K562 (cell line): ENCODE results near the gene DPY19L1.
"Not testable (repeated sequence)": the region's sequence is repeated elsewhere in the genome, so short reads cannot be mapped to it uniquely, and the experiment has no call there.

ENCODE experiments used
- ATF7 ChIP-seq: fragments of 450-650 bp; IDR thresholded peaks from 2 replicates; pipeline ENCODE4 v1.7.1; 2014; ENCODE audit warnings: mild to moderate bottlenecking, moderate library complexity
- CBX3 ChIP-seq, 2 experiments: IDR thresholded peaks; 1 replicate in 1 of 2; 2 replicates in 1 of 2; pipeline ENCODE4 v1.6.1; 2012; ENCODE audit warnings: inconsistent platforms in 2 of 2, low read length in 2 of 2, borderline replicate concordance in 1 of 2, control low read depth in 1 of 2
- CHD2 ChIP-seq: IDR thresholded peaks from 2 replicates; pipeline ENCODE4 v1.6.1; 2011; ENCODE audit warnings: low read depth, low read length
- CTCF ChIP-seq, 3 experiments: IDR thresholded peaks in 2 of 3; conservative IDR thresholded peaks in 1 of 3; 2 replicates each; pipeline ENCODE4 v1.5.1; 2011 to 2012; ENCODE audit warnings: low read length in 3 of 3, mild to moderate bottlenecking in 3 of 3, control low read depth in 2 of 3, improper control_type of control experiment in 1 of 3, inconsistent platforms in 1 of 3, low read depth in 1 of 3, mixed read lengths in 1 of 3, moderate library complexity in 1 of 3; ENCODE audit not compliant: insufficient read depth in 2 of 3
- DPF2 ChIP-seq: fragments of 450-650 bp; IDR thresholded peaks from 2 replicates; pipeline ENCODE4 v1.6.1; 2016
- ELF4 ChIP-seq: fragments of 450-650 bp; formaldehyde crosslinking; IDR thresholded peaks from 2 replicates; pipeline ENCODE4 v1.4.0; 2022; ENCODE audit warnings: missing genetic modification characterization
- FOXA1 ChIP-seq: fragments of 450-650 bp; IDR thresholded peaks from 2 replicates; pipeline ENCODE4 v1.6.1; 2016; ENCODE audit warnings: mild to moderate bottlenecking, borderline replicate concordance
- MXI1 ChIP-seq: IDR thresholded peaks from 2 replicates; pipeline ENCODE4 v1.6.1; 2011; ENCODE audit warnings: low read depth, mild to moderate bottlenecking, improper control_type of control experiment, low read length
- POLR2A ChIP-seq: fragments of 450-650 bp; conservative IDR thresholded peaks from 2 replicates; pipeline ENCODE4 v1.6.1; 2016
- SP1 ChIP-seq: sonication (generic); formaldehyde crosslinking; IDR thresholded peaks from 2 replicates; pipeline ENCODE4 v1.8.1; 2022; ENCODE audit warnings: mild to moderate bottlenecking, missing genetic modification reagents
- TAF9B ChIP-seq: fragments of 450-650 bp; IDR thresholded peaks from 2 replicates; pipeline ENCODE4 v1.6.1; 2018; ENCODE audit warnings: mild to moderate bottlenecking; ENCODE audit not compliant: partially characterized antibody
- TCF7L2 ChIP-seq: fragments of 150-350 bp; IDR thresholded peaks from 2 replicates; pipeline ENCODE4 v1.6.1; 2016; ENCODE audit warnings: low read depth, mild to moderate bottlenecking, low read length, moderate library complexity
- TF ChIP-seq, protein P1 (sequence below): sonication (generic); formaldehyde crosslinking; IDR thresholded peaks from 2 replicates; pipeline ENCODE4 v1.8.1; 2023; ENCODE audit warnings: missing genetic modification reagents, mild to moderate bottlenecking, borderline replicate concordance

- TF ChIP-seq MXI1; TCF7L2; TAF9B; DPF2; FOXA1; CHD2; POLR2A; CTCF (IDR thresholded peaks at IDR 0.05 in 2 of 3, conservative IDR thresholded peaks at IDR 0.05 in 1 of 3; ENCODE audit: insufficient read depth in 2 of 3, low read depth in 1 of 3, low read length in 3 of 3); ELF4 (CRISPR knock-in tag); SP1 (CRISPR knock-in tag); CBX3 (IDR thresholded peaks at IDR 0.05; ENCODE audit: borderline replicate concordance in 1 of 2, low read length in 2 of 2); ATF7: not testable (repeated sequence)
- TF ChIP-seq, protein P1, sequence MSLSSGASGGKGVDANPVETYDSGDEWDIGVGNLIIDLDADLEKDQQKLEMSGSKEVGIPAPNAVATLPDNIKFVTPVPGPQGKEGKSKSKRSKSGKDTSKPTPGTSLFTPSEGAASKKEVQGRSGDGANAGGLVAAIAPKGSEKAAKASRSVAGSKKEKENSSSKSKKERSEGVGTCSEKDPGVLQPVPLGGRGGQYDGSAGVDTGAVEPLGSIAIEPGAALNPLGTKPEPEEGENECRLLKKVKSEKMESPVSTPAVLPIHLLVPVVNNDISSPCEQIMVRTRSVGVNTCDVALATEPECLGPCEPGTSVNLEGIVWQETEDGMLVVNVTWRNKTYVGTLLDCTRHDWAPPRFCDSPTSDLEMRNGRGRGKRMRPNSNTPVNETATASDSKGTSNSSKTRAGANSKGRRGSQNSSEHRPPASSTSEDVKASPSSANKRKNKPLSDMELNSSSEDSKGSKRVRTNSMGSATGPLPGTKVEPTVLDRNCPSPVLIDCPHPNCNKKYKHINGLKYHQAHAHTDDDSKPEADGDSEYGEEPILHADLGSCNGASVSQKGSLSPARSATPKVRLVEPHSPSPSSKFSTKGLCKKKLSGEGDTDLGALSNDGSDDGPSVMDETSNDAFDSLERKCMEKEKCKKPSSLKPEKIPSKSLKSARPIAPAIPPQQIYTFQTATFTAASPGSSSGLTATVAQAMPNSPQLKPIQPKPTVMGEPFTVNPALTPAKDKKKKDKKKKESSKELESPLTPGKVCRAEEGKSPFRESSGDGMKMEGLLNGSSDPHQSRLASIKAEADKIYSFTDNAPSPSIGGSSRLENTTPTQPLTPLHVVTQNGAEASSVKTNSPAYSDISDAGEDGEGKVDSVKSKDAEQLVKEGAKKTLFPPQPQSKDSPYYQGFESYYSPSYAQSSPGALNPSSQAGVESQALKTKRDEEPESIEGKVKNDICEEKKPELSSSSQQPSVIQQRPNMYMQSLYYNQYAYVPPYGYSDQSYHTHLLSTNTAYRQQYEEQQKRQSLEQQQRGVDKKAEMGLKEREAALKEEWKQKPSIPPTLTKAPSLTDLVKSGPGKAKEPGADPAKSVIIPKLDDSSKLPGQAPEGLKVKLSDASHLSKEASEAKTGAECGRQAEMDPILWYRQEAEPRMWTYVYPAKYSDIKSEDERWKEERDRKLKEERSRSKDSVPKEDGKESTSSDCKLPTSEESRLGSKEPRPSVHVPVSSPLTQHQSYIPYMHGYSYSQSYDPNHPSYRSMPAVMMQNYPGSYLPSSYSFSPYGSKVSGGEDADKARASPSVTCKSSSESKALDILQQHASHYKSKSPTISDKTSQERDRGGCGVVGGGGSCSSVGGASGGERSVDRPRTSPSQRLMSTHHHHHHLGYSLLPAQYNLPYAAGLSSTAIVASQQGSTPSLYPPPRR (CRISPR knock-in tag) = not testable (repeated sequence)
Measured at GRCh38 chr7:35065382-35065781, 28.1 kb upstream of the DPY19L1 start.
